HS-27A (cell line): ENCODE data around the gene ITGB3.

Experiments used
- DNase-seq: peaks from one replicate; pipeline ENCODE4 v3.0.0-alpha.2; 2012; ENCODE audit warnings: low read depth, missing footprints

Gene ITGB3

DNA sequence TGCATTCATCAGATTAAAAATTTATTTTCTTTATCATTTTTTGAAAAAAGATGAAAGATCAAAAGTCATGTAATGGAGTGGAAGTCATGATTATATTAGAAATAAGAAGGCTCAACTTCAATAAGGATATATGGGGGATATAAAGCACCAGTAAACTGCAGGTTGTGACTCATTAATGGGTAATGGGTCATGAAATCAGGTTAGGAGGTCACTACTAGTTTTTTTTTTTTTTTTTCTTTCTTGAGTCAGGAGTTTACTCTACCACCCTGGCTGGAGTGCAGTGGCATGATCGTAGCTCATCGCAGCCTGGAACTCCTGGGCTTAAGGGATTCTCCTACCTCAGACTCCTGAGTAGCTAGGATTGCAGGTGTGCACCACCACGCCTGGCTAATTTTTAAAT, 84.4 kb downstream of the ITGB3 start:
- DNase-seq: no peak

GRCh38 chr17:47352848-47353247, 99.2 kb downstream of the ITGB3 start:
- DNase-seq: no peak

DNA sequence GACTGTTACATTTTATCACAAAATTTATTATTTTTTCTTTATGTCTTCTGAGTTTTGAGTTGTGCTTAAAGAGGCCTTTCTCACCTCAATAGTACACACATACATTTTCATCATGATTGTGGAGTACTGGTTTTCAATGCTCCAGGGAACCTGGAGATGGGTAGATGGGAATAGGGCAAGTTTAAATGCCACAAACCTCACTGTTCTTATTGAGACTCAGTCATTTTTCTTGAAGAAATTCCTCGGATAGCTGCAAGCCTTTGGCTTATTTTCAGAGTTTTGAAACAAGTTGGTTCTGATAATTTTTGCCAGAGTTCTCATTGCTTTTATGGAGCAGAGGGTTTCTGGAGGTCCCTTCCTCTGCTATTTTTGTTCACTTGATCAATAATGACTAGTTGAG, 105.0 kb downstream of the ITGB3 start:
- no peak for DNase-seq
